Stimulated activated CD4-positive, alpha-beta T cell treated with anti-CD3 and anti-CD28 coated beads, Interleukin-15, amount 100 ng/mL, for 1 hour (primary cell): ENCODE measurements around the gene LIPA.
"Not testable (repeated sequence)": the region's sequence is repeated elsewhere in the genome, so short reads cannot be mapped to it uniquely, and the experiment has no call there.

ENCODE experiments used
- DNase-seq, 2 donors: peaks; one replicate each; pipeline ENCODE4 v3.0.0-alpha.2; 2020; ENCODE audit warnings: low read depth in 1 of 2, low spot score in 1 of 2

LIPA gene

GRCh38 chr10:89210794-89211425 lies 40.7 kb downstream of the LIPA start:
- DNase-seq, result no peak

DNA sequence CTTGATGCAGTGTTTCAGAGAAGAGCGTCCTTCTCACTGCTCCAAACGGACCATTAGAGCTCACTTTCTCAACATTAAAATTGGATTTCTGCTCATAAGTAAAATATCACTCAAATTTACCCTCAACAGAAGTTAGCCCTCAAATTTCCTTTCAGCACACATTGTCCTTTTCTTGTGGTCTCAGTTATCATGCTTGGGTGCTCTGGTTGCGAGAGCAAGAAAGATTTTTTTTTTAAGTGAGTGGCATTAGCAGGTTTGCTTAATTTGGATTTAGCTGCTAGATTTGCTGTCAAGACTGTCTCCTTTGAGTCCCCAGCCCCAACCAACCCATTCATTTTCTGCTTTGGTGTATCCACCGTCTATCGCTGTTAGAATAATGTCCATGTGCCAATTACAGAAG lies 41.9 kb downstream of the LIPA start:
- DNase-seq, result no peak

DNA sequence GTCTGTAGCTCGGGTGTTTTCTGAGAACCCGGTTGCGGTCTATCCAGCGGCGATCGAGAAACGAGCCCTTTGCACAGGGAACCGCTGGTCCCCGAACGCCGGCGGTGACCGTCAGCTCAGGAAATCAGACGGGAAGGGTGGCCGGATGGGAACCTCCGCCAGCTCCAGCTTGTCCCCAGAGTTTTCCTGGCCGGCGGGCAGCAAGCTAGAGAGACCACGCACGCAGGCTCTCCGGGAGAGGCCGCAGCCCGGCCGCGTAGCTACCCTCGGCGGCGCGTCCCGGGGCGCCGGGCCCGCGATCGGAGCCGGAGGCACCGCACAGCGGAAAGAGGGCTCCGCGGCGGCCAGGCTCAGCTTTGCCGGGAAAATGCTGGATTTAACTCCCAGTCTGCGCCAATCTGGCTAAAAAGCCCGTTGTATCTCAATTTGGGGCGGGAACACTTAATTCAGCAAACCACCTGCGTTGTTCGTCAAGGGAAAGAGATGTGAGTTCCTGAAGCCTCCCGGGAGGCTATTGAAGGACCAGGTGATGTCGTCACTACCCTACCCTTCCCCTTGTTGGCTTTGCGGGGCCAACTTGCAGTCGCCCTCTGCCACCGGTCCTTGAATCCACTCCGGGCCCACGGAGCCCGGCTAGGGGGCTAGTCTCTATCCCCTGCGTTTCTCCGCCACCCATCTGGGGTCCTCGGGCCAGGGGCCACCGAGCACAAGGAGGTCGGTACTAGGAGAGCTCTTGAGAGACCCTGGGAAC lies 43.6 kb downstream of the LIPA start:
- no peak for DNase-seq

DNA sequence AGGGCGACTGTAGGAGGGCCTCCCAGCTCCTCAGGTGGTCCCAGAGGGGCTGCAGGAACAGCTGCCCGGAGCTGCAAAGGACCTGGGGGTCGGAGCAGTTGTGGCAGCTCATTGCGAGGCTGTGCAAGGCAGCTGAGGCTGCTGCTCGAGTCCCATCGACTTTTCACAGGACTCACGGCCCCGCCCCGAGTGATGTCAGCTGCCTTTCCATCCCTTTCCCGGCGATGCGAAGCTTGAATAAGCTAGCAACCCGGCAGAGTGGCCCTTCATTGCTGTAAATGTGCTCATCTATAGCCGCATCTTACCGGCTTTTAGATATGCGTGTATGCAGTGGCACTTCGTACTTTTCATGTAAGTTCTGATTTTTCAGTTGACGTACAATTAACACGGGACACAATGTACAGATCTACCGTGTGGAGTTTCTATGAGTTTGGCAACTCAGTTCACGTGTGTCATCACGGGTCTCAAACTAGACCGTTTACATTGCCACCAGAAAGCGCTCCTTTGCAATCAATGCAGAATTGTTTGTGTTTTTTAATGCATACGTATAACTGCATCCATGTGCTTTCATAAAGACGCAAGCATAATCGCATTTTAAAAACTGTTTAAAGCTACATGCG lies 44.3 kb downstream of the LIPA start, which contains the start of gene CH25H:
Gene CH25H (minus strand): TSS at position 137 of the 620 bp plus-strand sequence. CDS start 25 bp downstream, at position 112.
- no peak for DNase-seq

DNA sequence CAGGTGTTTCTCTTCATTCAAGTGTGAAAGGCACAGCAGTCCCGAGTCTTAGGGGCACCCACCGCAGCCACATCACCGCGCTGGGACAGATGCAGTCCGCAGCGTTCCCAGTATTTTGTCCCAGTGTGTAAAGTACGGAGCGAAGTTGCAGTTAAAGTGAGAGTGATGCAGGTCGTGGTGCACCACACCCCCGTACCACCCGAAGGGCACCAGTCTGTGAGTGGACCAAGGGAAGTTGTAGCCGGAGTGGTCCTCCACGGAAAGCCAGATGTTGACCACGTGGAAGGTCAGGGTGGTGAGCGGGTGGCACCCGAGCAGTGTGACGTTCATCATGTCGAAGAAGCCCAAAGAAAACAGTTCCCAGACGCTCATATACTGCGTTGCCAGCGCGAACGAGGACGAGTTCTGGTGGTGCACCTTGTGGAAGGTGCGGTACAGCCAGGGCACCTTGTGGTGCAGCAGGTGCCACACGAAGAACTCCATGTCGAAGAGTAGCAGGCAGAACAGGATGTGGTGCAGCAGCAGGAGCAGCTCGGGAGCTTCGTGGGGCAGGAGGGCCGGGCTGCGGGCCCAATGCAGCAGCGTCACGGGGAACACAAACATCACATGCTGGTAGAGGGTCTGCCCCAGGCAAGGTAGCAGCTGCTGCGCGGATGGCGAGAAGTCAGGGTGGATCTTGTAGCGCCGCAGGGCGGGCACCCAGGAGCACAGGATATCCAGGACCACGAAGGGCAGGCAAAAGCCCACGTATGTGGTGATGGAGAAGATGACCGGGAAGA lies 45.0 kb downstream of the LIPA start:
- DNase-seq, result no peak

- no peak for DNase-seq
These were observed 46.9 kb downstream of the LIPA start for GRCh38 chr10:89204621-89205185.

DNA sequence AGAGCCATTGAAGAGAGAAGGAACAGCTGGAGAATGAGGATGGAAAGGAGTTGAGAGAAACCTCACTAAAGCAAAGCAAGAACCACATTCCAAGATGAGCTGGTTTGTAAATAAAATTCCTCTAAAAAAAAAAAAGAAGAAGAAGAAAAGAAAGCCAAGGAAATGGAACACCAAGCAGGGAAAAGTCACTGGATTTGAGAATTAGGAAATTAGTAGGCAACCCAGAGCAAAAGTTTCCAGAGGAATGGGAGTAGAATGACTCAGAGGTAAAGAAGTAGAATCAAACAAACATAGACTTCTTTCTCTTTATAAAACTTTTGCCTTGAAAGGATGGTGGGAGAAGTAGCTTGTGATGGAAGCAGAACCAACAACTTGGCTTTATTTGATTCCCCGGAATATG lies 48.3 kb downstream of the LIPA start:
- no peak for DNase-seq

GRCh38 chr10:89202033-89202425 lies 49.5 kb downstream of the LIPA start:
- no peak for DNase-seq

- DNase-seq, result no peak
These were observed 50.1 kb downstream of the LIPA start for GRCh38 chr10:89201345-89202032.

DNA sequence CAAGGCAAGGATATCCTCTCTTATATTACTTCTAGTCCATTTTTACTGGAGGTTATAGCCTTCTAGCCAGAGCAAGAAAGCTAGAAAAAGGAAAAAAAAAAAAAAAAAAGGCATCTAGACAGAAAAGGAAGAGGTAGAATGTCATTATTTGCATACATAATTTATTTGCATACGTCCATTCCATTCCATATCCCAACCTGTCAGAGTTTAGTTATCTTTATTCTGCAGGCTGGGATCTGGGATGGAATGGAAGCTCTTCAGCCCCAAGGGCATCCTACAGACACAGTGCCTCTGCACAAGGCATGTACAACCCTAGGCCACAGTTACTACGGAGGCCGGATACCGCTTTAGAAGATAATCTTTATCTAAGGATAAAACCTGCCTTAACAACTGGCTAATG lies 54.1 kb downstream of the LIPA start:
- DNase-seq, result no peak

DNA sequence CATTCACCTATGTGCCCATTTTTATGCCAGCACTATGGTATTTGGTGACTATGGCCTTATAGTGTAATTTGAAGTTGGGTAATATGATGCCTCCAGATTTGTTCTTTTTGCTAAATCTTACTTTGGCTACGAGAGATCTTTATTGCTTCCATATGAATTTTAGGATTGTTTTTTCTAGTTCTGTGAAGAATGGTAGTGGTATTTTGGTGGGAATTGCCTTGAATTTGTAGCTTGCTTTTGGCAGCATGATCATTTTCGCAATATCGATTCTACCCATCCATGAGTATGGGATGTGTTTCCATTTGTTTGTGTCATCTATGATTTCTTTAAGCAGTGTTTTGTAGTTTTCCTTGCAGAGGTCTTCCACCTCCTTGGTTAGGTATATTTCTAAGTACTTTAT lies 60.3 kb downstream of the LIPA start:
- DNase-seq, result not testable (repeated sequence)

DNA sequence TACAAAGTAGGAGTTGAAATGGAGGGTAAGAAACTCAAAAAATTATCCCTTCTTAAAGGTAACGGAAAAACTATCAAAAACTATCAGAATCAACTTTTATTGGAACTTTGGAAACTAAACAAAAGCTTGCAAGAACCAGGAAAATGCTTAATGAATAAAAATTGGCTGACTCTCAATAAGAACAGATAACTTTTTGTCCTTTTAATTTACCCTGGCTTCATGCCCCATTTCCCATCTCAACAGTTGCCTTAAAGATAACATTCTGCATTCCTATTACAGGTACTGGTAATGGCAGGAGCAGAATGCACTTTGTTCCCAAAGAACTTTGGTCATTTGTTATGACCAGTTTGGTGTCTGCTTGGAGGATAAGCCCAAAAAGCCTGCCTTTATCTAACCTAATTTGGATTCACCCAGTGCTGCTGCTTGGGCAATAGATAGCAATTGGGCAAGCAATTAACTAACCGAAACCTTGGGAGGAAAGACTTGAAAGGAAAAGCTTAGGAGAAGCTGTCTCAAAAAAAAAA lies 62.3 kb downstream of the LIPA start:
- no peak for DNase-seq

DNA sequence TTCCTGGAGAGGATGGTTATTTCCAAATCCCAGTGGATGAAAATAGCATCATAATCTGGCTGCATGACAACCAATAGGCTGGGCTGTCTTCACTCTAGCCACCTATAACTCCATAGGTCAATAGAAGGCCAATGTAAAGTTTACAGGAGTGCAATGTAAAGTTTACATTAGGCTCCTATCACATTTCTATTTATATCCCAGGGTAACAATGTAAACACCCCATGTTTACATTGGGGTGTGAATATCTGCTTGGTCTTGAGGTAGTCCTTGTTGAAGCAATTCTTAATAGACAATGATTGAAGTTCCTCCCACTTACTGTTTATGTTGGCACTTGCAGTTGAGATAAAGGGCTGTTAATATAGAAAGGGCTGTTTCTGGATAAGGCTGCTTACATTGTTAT lies 65.9 kb downstream of the LIPA start:
- no peak for DNase-seq

DNA sequence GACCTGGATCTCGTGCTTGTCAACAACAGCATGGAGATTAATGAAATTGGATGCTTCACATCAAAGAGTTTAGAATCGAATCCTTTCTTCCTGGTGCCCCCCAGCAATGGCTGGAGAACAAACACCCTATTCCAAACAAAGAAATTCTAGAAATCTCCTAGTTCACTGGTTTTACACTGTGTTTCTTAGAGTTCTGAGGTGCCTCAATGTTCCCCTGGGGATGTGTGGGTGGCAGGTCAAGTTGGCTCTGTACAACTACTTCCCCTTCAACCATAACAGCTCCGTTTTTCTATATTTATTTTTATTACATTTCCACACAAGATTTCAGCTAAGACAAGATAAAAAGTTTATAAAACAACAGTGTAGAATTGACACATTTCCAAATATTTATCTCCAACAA lies 66.9 kb downstream of the LIPA start:
- DNase-seq, result no peak

DNA sequence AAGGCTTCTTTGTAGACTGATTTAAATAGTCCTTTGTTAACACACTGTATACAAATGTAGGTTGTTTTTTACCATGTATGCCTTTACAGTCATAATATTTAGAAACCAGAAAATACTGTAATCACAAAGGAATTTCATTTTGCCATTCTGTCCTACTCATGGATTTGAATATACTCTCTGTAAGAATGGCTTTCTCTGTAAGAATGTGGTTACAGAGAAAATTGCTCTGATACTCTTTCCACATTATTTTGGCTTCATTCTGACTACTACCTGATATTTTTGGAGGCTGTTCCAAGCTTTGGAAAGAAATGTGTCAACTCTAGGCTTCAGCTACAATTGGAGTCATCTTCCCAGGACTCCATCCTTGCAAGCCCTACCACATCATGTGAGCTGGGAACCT lies 68.0 kb downstream of the LIPA start:
- no peak for DNase-seq

GRCh38 chr10:89182894-89183293 lies 68.7 kb downstream of the LIPA start:
- DNase-seq, result no peak

GRCh38 chr10:89175816-89176215 lies 75.8 kb downstream of the LIPA start:
- DNase-seq, result no peak

DNA sequence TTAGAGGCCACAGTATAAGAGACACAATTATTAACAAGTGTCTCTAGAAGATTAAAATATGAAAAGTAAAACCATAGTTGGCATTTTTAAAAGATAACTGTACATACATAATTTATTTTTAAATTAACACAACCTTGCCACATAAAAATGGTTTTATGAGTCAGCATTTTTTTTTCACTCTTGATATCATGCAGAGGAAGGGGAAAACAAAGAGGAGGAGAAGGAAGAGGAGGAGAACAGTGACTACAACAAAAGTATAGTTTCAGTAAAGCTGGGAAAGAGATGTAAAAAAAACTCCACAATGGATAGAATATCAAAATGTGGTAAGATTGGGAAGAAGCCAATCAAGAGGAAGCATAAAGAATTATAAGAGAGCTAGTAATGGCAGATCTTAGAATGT lies 78.5 kb downstream of the LIPA start:
- no peak for DNase-seq

GRCh38 chr10:89171996-89172395 lies 79.6 kb downstream of the LIPA start:
- no peak for DNase-seq

- no peak for DNase-seq
These were observed 80.2 kb downstream of the LIPA start for GRCh38 chr10:89171263-89171872.
